Keratinocyte (primary cell): Measurements from ENCODE around the gene RMND1. TPM values are rescaled to one million over a fixed set of nuclear protein-coding genes. Genes with fewer than 3 reads are reported as not detected.

Experiments used
- DNase-seq: peaks from one replicate; pipeline ENCODE4 v3.0.0-alpha.2; 2011; ENCODE audit warnings: low read depth, missing footprints, low spot score
- FAIRE-seq: peaks from 2 replicates; lab custom pipeline; 2011; peaks lifted over from hg19 to GRCh38; lab: Jason Lieb, UNC
- H2AFZ ChIP-seq: 2 replicates; pipeline ENCODE4 v1.6.0; 2012; ENCODE audit warnings: low read length, control low read depth, inconsistent platforms; ENCODE audit not compliant: control insufficient read depth
- H3K27ac ChIP-seq: 2 replicates; pipeline ENCODE4 v1.5.1; 2011; ENCODE audit warnings: low read length; ENCODE audit not compliant: control insufficient read depth, insufficient read depth
- H3K27me3 ChIP-seq: 3 replicates; pipeline ENCODE4 v1.6.0; 2011; ENCODE audit warnings: low read length; ENCODE audit not compliant: control insufficient read depth, insufficient read depth; ENCODE audit errors: extremely low read depth
- H3K36me3 ChIP-seq, 2 experiments: 2 replicates in 1 of 2; 3 replicates in 1 of 2; pipeline ENCODE4 v1.5.1; 2011; ENCODE audit warnings: low read length in 2 of 2, mild to moderate bottlenecking in 1 of 2; ENCODE audit not compliant: control insufficient read depth in 2 of 2, insufficient read depth in 2 of 2; ENCODE audit errors: extremely low read depth in 1 of 2
- H3K4me1 ChIP-seq: 3 replicates; pipeline ENCODE4 v1.5.1; 2011; ENCODE audit warnings: low read length; ENCODE audit not compliant: control insufficient read depth, insufficient read depth; ENCODE audit errors: extremely low read depth
- H3K4me2 ChIP-seq: 3 replicates; pipeline ENCODE4 v1.6.0; 2011; ENCODE audit warnings: low read depth, low read length; ENCODE audit not compliant: control insufficient read depth, insufficient read depth; ENCODE audit errors: extremely low read depth
- H3K4me3 ChIP-seq, 3 experiments: fragments of 200-600 bp in 1 of 3; sonication (generic) in 1 of 3; 2 replicates in 2 of 3; 3 replicates in 1 of 3; pipeline ENCODE4 v1.5.1; 2011 to 2016; ENCODE audit warnings: low read length in 3 of 3, mild to moderate bottlenecking in 3 of 3, control low read depth in 2 of 3, inconsistent platforms in 1 of 3, low read depth in 1 of 3, mixed read lengths in 1 of 3, mixed run types in 1 of 3, moderate library complexity in 1 of 3; ENCODE audit not compliant: control insufficient read depth in 2 of 3, insufficient read depth in 2 of 3; ENCODE audit errors: extremely low read depth in 1 of 3
- H3K79me2 ChIP-seq: 2 replicates; pipeline ENCODE4 v1.6.0; 2012; ENCODE audit warnings: low read length; ENCODE audit not compliant: control insufficient read depth, insufficient read depth
- H3K9ac ChIP-seq: 3 replicates; pipeline ENCODE4 v1.6.0; 2011; ENCODE audit warnings: low read length; ENCODE audit not compliant: control insufficient read depth, insufficient read depth; ENCODE audit errors: extremely low read depth
- H3K9me1 ChIP-seq: 3 replicates; pipeline ENCODE4 v1.6.0; 2011; ENCODE audit warnings: low read length; ENCODE audit not compliant: control insufficient read depth, insufficient read depth; ENCODE audit errors: extremely low read depth
- H3K9me3 ChIP-seq: 2 replicates; pipeline ENCODE4 v1.5.1; 2012; ENCODE audit warnings: low read depth, low read length; ENCODE audit not compliant: control insufficient read depth
- H4K20me1 ChIP-seq: 3 replicates; pipeline ENCODE4 v1.6.0; 2011; ENCODE audit warnings: low read length; ENCODE audit not compliant: control insufficient read depth, insufficient read depth; ENCODE audit errors: extremely low read depth
- CTCF ChIP-seq, 3 experiments: IDR thresholded peaks in 1 of 3; conservative IDR thresholded peaks in 1 of 3; optimal IDR thresholded peaks in 1 of 3; 2 replicates in 2 of 3; 3 replicates in 1 of 3; pipeline versions ENCODE3 to v1.5.1; 2011; ENCODE audit warnings: low read length in 3 of 3, mild to moderate bottlenecking in 3 of 3, moderate library complexity in 2 of 3, control low read depth in 1 of 3, inconsistent platforms in 1 of 3; ENCODE audit not compliant: insufficient read depth in 2 of 3; ENCODE audit errors: extremely low read depth in 1 of 3
- EZH2 ChIP-seq: IDR thresholded peaks from one replicate; pipeline ENCODE4 v1.6.1; 2012; ENCODE audit warnings: inconsistent platforms, mild to moderate bottlenecking, low read length, moderate library complexity
- dilution Hi-C: fragments of 300-500 bp; cut with MboI; formaldehyde crosslinking; loops from one replicate; pipeline ENCODE4 v1.7.0; 2020; ENCODE audit warnings: low sequenced_read_pairs; ENCODE audit not compliant: extremely low pct_ligation_motif_present
- polyA plus RNA-seq, 5 experiments: library from polyadenylated mRNA; depleted of rRNA in 3 of 5; stranded (reverse) in 3 of 5; stranded (forward) in 1 of 5; unstranded in 1 of 5; fragments of >200 nt; gene quantifications; 1 replicate in 1 of 5; 2 replicates in 3 of 5; 3 replicates in 1 of 5; pipeline versions ENCODE4 v1.2.1 to v1.2.3, GENCODE V29; 2011 to 2012; ENCODE audit warnings: missing spikeins in 2 of 5, low read depth in 1 of 5, low replicate concordance in 1 of 5

RMND1 gene
- polyA plus RNA-seq, 1 donor (not counting 4 experiments of a cell fraction or from before 2014, with no cell fraction given), result 23.1 TPM

GRCh38 chr6:151498327-151498726, 46.4 kb upstream of the RMND1 start:
- dilution Hi-C loops, result no loop called here
- Histone ChIP-seq H3K27me3 (peaks cover 18% of the 10 kb centered on the region), H3K4me3 (no peak overlapping the region), H3K9me1 (no peaks in the 10 kb centered on the region), H3K4me2 (no peak overlapping the region), H3K9me3 (no peaks in the 10 kb centered on the region), H3K79me2 (no peaks in the 10 kb centered on the region), H3K9ac (no peak overlapping the region), H3K4me1 (peaks cover 5% of the 10 kb centered on the region), H3K36me3 (no peaks in the 10 kb centered on the region), H3K27ac (no peak overlapping the region), H4K20me1 (no peaks in the 10 kb centered on the region), H2AFZ (no peak overlapping the region)
- DNase-seq (no peak), FAIRE-seq (no peak)
- TF ChIP-seq CTCF (optimal IDR thresholded peaks at IDR 0.05 in 1 of 3, IDR thresholded peaks at IDR 0.05 in 1 of 3, conservative IDR thresholded peaks at IDR 0.05 in 1 of 3; ENCODE audit: extremely low read depth in 1 of 3, insufficient read depth in 2 of 3, low read length in 3 of 3) (no peak), EZH2 (no peak)

GRCh38 chr6:151497905-151498304, 46.0 kb upstream of the RMND1 start:
- Histone ChIP-seq H3K9me1 (no peaks in the 10 kb centered on the region), H3K9ac (no peak overlapping the region), H4K20me1 (no peaks in the 10 kb centered on the region), H2AFZ (no peak overlapping the region), H3K79me2 (no peaks in the 10 kb centered on the region), H3K27ac (no peak overlapping the region), H3K4me3 (no peak overlapping the region), H3K4me1 (peaks cover 5% of the 10 kb centered on the region), H3K36me3 (no peaks in the 10 kb centered on the region), H3K4me2 (no peak overlapping the region), H3K27me3 (peaks cover 18% of the 10 kb centered on the region), H3K9me3 (no peaks in the 10 kb centered on the region)
- TF ChIP-seq EZH2 (no peak), CTCF (optimal IDR thresholded peaks at IDR 0.05 in 1 of 3, IDR thresholded peaks at IDR 0.05 in 1 of 3, conservative IDR thresholded peaks at IDR 0.05 in 1 of 3; ENCODE audit: extremely low read depth in 1 of 3, insufficient read depth in 2 of 3, low read length in 3 of 3) (no peak)
- FAIRE-seq, result no peak
- dilution Hi-C loops, result no loop called here
- no peak for DNase-seq
